ENCODE measurements around the gene UBAP2.

UBAP2 gene

DNA sequence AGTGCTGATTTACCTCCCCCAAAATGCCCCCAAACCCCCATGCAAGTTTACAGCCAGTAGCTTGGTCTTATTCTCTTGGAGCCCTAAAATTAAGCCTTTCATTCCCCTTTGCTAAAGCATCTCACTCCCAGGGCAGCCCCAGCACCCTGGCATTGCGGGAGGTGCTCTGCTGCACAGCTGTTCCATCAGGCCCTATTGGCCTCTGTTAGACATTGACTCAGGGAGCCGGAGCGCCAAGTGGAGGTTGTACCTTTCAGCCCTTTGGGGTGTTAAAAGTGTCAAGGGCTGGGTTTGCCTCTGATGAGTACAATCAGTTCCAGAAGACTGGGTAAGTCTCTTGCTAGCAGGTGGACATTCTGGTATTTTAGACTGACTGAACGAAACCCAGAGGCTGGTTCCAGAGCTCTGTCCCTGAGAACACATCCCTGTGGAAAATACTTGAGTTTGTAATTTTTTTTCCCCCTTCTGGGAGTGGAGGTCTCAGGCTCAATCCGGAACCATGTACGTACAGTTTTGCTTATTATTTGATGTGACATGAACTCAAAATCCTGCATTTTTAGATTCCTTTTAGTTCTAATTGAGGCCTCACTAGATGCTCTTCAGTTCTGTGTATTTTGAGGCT is 129.3 kb downstream of the UBAP2 start:
- no peak for DNase-seq

DNA sequence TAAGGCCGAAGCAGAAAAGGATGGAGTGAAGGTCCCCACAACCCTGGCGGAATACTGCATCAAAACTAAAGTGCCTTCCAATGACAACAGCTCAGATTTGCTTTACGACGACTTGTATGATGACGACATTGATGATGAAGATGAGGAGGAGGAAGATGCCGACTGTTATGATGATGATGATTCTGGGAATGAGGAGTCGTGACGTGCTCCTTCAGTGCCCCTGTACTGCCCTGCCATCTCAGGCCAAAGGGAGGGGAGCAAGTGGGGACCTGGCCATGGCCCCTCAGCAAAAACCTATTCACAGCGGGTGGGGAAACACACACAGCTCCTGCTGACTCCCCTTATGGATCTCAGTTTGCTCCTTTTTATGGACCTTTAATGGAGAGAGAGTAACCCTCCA is 131.7 kb downstream of the UBAP2 start:
- DNase-seq: no peak

DNA sequence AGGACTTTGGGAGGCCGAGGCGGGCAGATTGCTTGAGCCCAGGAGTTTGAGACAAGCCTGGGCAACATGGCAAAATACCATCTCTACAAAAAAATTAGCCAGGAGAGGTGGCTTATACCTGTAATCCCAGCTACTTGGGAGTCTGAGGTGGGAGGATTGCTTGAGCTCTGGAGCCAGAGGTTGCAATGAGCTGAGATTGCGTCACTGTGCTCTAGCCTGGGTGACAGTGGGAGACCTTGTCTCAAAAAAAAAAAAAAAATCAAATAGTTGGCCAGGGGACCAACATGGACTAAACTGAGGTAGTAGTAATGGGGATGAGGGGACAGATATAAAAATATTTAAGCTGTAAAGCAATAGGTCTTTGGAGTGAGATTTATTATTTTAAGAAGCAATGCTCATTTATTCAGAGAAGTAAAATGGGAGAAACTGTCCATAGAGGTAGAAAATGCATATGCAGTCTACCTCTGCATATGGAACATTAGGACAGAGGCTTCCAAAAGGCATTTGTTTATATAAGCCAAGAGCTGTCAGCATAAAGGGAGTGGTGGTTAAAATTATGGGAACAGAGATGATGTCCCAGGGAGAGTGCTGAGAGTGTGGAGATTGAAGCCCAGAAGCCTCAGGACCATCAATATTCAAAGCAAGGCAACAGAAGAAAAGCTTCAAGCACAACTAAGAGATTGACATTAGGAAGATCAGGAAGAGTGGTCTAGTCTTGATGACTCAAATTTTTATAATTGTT is 133.6 kb downstream of the UBAP2 start:
- DNase-seq: no peak

DNA sequence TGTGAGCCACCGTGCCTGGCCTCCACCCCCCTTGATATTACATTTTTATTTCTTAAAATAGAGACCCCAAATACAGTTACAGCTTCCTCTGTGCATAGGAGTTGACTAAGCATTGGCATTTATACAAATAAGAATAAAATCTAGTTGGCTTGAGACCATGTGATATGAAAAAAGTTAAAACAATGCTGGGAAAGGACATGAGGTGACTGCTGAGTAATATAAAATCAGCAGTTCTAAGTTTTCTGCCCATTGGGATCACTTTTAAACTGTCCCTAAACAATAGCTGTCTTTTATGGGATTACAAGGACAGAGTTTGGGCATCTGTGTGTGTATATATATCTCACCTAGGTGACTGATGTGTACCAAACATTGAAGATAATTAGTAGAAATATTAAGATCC is 135.1 kb downstream of the UBAP2 start:
- DNase-seq: no peak

DNA sequence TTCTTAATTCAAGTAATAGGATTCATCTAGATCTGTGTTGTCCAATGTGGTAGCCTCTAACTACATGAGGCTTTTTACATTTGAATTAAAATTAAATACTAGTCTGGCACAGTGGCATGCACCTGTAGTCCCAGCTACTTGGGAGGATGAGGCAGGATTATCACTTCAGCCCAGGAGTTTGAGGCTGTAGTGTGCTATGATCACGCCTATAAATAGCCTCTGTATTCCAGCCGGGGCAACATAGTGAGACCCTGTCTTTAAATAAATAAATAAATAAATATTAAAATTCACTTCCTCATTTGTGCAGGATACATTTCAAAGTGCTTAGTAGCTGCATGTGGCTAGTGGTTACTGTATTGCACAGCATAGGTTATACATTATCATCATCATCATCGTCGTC is 139.9 kb downstream of the UBAP2 start:
- no peak for DNase-seq

DNA sequence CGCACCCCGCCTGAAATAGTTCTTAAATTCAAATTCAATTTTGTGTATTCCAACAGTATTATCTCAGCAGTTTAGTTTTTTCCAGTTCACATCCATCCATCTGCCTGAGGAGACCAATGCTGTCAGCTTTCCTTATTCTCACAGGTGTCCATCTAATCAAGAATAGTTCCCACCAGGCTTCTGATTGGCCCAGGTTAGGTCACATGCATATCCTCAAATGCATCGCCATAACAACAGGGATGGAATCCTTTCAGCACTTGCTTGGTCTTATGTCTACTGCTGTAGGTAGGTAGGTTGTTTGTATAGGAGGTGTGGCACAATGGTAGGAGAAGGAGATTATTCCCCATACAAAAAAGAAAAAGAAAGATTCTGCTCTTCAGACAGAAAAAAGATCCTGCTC is 140.6 kb downstream of the UBAP2 start:
- DNase-seq: no peak

DNA sequence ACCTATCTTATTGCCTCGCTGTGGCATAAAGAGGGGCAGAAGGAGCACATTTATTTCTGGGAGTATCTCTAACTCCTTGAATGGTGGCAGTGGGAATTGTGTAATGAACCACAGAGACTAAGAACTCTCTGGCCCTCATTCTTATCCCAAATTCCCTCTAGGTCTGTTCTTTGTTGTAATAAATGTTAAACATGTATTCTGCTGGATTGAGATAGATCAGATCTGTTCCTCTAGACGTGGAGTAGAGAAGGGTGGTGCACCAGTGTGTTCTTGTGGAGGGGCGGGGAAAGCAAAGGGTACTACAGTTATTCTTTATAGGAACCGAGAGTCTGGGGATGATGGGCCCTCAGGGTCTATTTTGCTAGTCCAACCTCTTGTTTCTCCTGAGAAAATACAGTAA is 141.3 kb downstream of the UBAP2 start:
- no peak for DNase-seq

DNA sequence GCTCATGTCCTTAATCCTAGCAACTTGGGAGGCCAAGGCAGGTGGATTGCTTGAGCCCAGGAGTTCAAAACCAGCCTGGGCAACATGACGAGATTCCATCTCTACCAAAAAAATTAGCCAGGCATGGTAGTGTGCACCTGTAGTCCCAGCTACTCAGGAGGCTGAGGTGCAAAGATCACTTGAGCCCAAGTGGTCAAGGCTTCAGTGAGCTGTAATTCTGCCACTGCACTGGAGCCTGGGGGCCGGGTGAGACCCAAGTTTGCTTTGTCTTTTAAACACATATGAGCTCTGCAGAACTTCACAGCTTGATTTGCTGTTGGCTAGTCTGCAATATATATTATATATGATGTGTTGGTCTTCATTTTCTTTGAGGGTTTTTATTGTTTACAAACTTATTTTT is 141.9 kb downstream of the UBAP2 start:
- no peak for DNase-seq

DNA sequence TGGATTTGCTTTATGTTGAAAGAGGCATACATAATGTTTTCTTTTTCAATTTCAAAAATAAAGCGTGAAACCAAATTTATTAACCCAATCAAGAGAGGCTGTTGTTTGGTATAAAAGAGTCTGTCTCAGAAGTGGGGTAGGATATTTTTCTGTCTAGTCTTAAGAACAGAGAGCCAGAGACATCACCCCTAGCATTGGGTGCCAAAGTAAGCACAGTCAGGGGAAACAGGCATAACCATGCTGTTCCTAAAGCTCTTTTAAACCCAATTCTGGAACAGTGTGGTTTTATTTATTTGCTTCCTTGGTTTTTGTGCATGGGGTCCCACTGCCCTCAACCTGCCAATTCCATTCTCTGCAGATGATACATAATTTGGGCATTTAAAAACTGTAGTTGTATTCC is 143.6 kb downstream of the UBAP2 start:
- no peak for DNase-seq

DNA sequence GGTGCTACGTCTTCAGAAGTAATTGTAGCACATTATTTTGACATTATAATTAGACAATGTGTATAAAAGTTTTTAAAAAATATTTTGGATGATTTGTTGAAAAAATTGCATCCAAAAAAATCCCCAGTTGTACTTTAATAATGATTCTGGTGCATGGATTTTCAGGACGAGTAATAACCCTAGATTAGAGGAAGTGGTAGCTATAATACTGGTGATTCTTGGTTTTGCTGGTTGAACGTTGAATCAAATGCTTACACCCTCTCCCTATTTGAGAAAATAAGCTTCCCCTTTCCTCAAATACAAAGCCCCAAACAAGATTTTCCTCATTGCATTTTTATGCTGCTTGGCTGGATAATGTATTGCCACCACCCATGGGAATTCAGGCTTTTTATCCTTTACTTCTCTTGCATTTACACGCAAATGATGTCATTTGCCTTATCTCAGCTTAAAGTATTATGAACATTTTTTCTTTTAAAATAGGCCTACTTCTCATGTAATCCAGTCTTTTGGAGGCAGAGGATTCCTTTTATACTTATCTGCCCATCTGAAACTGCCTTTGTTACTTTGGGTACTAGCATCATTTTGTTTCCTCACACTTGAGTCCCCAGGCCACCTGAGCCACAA is 145.4 kb downstream of the UBAP2 start:
- DNase-seq: no peak

DNA sequence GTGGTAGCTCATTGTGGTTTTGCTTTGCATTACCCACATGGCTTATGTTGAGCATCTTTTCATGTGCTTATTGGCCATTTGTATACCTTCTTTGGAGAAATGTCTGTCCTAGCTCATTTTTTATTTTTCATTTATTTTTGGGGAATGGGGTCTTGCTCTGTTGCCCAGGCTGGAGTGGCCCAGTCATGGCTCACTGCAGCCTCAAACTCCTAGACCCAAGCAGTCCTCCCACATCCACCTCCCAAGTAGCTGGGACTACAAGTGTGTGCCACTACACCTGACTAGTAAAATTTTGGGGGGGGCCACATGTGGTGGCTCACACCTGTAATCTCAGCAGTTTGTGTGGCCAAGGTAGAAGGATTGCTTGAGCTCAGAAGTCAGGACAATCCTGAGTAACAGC is 154.4 kb downstream of the UBAP2 start:
- no peak for DNase-seq

DNA sequence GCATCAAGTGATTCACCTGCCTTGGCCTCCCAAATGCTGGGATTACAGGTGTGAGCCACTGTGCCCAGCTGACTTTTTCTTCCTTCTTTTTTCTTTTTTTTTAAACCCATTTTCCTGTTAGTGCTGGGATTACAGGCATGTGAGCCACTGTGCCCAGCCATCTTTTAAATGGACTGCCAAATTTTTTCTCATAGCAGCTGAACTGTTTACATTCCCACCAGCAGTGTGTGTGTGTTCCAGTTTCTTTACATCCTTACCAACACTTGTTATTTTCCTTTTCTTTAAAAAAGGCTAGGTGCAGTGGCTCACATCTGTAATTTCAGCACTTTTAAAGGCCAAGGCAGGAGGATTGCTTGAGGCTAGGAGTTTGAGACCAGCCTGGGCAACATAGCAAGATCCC is 154.8 kb downstream of the UBAP2 start:
- no peak for DNase-seq

DNA sequence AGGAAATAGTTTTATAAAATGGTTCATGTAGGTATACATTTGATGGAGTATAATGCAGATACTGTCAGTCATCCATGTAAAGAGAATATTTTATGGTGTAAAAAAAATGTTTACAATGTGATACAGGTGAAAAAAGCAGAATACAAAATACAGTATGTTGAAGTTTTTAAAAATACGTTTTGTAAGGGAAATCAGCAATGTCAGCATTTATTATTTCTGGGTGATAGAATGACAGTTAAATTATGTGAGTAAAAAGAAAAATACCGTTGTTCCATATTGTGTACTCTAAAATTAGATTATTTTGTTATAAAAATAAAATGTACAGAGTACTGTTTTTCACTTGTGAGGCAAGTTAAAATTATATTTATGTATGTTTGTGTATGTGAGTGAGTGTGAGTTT is 162.7 kb downstream of the UBAP2 start:
- no peak for DNase-seq

DNA sequence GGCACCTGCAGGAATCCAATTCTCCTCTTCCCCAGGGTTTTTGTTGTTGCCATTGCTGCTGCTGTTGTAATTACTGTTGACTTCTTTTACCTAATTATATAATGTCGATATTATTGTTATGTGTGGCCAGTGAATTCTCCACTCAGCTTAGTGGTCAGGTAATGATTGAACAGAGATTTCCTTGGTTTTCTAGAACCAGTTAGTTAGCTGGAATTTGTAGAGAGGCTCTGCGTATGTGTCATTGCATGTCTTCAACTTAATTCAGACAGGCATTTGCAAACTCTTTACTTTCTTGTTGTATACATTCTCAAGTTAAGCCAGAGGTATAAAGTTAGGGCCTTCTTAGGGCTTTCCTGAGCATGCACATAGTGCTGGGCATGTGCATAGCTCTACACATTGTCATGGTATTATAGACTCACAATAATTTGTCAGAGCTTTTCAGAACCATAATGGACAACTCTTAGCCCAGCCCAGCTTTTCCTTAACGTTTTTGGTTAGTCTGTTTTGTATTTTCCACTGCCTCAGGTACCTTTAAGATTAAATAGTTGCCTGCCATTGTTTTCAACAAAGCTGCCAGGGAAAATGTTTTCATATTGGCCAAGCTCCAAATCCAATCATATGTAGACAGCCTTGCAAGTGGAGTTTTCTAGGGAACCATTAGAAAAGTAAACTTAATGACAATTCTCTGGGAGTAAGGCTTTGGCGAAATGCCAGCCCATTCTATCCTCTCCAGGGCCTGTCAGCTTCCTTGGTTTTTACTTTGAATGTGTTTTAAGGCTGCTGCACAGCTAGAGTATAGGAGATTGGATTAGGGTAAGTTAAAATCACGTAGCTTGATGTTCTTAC is 163.6 kb downstream of the UBAP2 start:
- peak; percentile 56 for DNase-seq

DNA sequence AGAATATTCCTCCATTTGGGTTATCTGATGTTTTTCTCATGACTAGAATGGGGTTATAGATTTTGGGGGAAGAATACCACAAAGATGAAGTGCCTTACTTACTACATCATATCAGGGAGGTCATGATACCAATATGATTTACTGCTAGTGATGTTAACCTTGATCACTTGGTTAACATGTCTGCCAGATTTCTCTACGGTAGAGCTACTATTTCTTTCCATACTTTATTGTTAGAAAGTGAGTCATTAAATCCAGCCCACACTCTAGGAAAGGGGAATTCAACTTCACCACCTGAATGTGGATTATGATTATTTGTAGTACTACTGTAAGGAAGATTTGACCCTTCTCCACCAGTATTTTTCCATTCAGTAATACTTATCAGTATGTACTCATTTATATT is 167.1 kb downstream of the UBAP2 start:
- no peak for DNase-seq

DNA sequence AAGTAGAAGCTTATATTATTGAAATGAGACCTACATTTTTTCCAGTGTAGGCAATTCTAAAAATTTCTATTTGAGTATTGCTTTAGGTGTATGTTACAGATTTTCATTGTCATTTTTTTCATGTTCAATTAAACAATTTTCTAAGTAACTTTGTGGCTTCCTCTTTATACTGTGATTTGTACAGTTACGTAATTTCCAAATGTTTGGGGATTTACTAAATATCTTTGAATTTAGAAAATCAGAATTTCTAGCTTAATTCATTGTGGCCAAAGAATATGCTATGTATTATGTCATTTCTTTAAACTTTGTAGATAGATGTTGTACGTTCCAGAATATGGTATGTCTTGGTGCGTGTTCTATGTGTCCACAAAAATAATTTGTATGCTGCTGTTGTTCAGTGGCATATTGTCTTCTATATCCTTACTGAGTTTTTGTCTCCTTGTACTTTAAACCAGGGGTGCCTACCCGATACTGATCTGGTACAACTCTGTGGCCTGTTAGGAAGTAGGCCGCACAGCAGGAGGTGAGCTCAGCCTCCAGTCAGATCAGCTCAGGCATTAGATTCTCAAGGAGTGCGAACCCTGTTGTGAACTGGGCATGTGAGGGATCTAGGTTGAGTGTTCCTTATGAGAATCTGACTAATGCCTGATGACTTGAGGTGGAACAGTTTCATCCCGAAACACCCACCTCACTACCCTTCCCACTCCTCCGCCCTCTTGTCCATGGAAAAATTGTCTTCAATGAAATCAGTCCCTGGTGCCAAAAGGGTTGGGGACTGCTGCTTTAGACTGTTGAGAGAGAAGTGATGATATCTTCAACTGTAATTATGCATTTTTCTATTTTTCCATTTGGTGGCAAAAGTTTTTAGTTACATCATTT is 168.2 kb downstream of the UBAP2 start:
- DNase-seq: no peak

DNA sequence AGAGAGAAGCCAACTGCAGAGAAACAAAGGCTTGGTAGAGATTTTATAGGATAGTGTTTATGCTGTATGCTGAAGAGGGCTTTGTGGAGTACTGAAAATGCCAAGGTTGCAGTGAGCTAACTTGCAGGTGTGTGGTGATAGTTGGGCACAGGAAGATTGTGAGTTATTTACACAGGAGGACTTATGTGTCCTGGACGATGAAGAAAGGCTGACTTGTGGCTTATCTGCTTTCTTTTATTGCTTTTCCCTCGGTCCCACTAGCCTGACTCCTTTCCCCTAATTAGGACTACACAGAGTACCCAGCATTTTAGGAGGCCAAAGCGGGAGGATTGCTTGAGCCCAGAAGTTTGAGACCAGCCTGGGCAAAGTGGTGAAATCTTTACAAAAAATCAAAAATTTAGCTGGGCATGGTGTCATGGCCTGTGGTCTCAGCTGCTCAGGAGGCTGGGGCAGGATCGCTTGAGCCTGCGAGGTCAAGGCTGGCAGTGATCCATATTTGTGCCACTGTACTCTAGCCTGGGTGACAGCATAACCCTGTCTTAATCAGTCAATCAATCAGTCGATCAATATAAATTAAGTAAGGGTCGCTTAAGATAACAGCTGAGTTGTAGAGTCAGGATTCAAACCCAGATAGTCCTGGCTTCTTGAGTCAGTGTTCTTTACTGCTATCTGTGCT is 169.9 kb downstream of the UBAP2 start:
- DNase-seq: no peak

DNA sequence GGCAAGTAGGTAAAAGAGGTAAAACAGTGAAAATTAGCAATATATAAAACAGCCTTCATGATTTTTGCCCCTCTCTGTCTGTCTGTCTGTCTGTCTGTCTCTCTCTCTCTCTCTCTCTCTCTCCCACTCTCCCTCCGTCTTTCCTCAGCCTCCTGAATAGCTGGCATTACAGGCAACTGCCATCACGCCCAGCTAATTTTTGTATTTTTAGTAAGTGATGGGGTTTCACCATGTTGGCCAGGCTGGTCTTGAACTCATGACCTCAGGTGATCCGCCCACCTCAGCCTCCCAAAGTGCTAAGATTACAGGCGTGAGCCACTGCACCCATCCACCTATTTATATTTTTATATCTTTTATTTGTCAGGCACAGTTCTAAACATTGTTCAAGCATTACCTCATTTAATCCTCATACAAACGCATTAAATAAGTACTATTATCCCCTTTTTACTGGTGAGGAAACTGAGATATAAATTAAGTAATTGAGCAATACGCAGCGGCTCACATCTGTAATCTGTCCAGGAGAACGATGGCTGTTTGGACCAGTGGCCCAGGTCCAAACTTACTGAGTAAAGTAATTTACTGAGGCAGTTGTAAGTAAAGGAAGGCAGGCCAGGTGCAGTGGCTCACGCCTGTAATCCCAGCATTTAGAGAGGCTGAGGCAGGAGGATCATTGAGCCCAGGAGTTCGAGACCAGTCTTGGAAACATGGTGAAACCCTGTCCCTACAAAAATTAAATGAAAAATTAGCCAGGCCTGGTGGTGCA is 170.8 kb downstream of the UBAP2 start:
- no peak for DNase-seq

All from DMS153 (cell line).